ENCODE data around the gene TDRKH.

TDRKH gene

GRCh38 chr1:151827853-151828252, 37.6 kb upstream of the TDRKH start:
- TF ChIP-seq MAX (IDR thresholded peaks at IDR 0.05; ENCODE audit: low read depth, low read length) (no peak), MYC (IDR thresholded peaks at IDR 0.05; ENCODE audit: low read depth, low read length) (no peak), CTCF (IDR thresholded peaks at IDR 0.05; ENCODE audit: low read depth, low read length) (no peak)
- no peak for DNase-seq (ENCODE audit: low read depth)
- H3K4me3 ChIP-seq (ENCODE audit: low read depth, low read length), result no peak overlapping the region

GRCh38 chr1:151825751-151826660, 35.7 kb upstream of the TDRKH start:
- no peak overlapping the region for H3K4me3 ChIP-seq (ENCODE audit: low read depth, low read length)

GRCh38 chr1:151825204-151825603, 34.9 kb upstream of the TDRKH start:
- TF ChIP-seq MYC (IDR thresholded peaks at IDR 0.05; ENCODE audit: low read depth, low read length), result no peak
- TF ChIP-seq CTCF (IDR thresholded peaks at IDR 0.05; ENCODE audit: low read depth, low read length), result no peak
- TF ChIP-seq POLR2A (IDR thresholded peaks at IDR 0.05; ENCODE audit: extremely low read depth, insufficient read length), result no peak
- no peak for TF ChIP-seq MAX (IDR thresholded peaks at IDR 0.05; ENCODE audit: low read depth, low read length)
- no peak for DNase-seq (ENCODE audit: low read depth)
- H3K4me3 ChIP-seq (ENCODE audit: low read depth, low read length), result no peak overlapping the region

More at GRCh38 chr1:151825751-151826660, 35.7 kb upstream of the TDRKH start:
- TF ChIP-seq MYC (IDR thresholded peaks at IDR 0.05; ENCODE audit: low read depth, low read length) (no peak), POLR2A (IDR thresholded peaks at IDR 0.05; ENCODE audit: extremely low read depth, insufficient read length) (no peak)
- DNase-seq (ENCODE audit: low read depth), result no peak

- no peak for DNase-seq (ENCODE audit: low read depth)
- TF ChIP-seq MAX (IDR thresholded peaks at IDR 0.05; ENCODE audit: low read depth, low read length) (no peak), MYC (IDR thresholded peaks at IDR 0.05; ENCODE audit: low read depth, low read length) (no peak), POLR2A (IDR thresholded peaks at IDR 0.05; ENCODE audit: extremely low read depth, insufficient read length) (no peak), CTCF (IDR thresholded peaks at IDR 0.05; ENCODE audit: low read depth, low read length) (no peak)
- H3K4me3 ChIP-seq (ENCODE audit: low read depth, low read length), result no peak overlapping the region
Measured at GRCh38 chr1:151823175-151823574, 32.9 kb upstream of the TDRKH start.

DNA sequence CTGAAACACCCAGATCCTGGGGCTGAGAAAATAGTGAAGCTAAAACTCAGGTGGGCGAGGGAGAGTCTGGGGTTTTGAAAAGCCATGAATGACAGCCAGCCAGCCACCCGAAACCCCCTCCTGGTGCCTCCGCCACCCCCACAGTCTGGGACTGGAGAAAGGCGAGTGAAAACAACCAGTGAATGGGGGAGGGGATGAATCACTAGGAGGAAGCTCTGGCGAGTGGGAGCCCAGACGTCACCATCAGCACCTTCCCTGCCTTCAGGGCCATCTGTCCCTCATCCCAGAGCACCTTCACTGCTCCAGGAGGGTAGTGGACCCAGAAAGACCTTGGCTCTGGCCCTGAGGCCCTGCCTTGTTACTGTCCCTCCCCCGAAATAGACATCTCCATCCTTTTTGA, 32.1 kb upstream of the TDRKH start:
- DNase-seq (ENCODE audit: low read depth), result no peak
- TF ChIP-seq POLR2A (IDR thresholded peaks at IDR 0.05; ENCODE audit: extremely low read depth, insufficient read length) (no peak), MAX (IDR thresholded peaks at IDR 0.05; ENCODE audit: low read depth, low read length) (no peak), CTCF (IDR thresholded peaks at IDR 0.05; ENCODE audit: low read depth, low read length) (no peak), MYC (IDR thresholded peaks at IDR 0.05; ENCODE audit: low read depth, low read length) (no peak)
- H3K4me3 ChIP-seq (ENCODE audit: low read depth, low read length), result no peak overlapping the region

- TF ChIP-seq CTCF (IDR thresholded peaks at IDR 0.05; ENCODE audit: low read depth, low read length) (no peak), MYC (IDR thresholded peaks at IDR 0.05; ENCODE audit: low read depth, low read length) (no peak), MAX (IDR thresholded peaks at IDR 0.05; ENCODE audit: low read depth, low read length) (no peak)
- no peak for DNase-seq (ENCODE audit: low read depth)
- no peak overlapping the region for H3K4me3 ChIP-seq (ENCODE audit: low read depth, low read length)
Measured at GRCh38 chr1:151820940-151821339, 30.6 kb upstream of the TDRKH start.
